HepG2 (cell line): Measurements from ENCODE around the gene KAZN. TPM values are rescaled to one million over a fixed set of nuclear protein-coding genes. Genes with fewer than 3 reads are reported as not detected.
A peak's percentile ranks its signal among the peaks of the same experiment; 100 is the strongest.

Experiments
- DR1 ChIP-seq: sonication (generic); formaldehyde crosslinking; IDR thresholded peaks from 2 replicates; pipeline ENCODE4 v1.8.0; 2021; ENCODE audit warnings: mild to moderate bottlenecking, missing genetic modification reagents, inconsistent platforms
- FOXO1 ChIP-seq: sonication (generic); formaldehyde crosslinking; IDR thresholded peaks from 2 replicates; pipeline ENCODE4 v1.4.0; 2020; ENCODE audit warnings: missing genetic modification reagents
- GLI4 ChIP-seq: sonication (generic); formaldehyde crosslinking; IDR thresholded peaks from 2 replicates; pipeline ENCODE4 v1.5.1; 2020; ENCODE audit warnings: missing genetic modification reagents, mild to moderate bottlenecking, moderate library complexity, borderline replicate concordance
- KIAA2018 ChIP-seq: sonication (generic); formaldehyde crosslinking; IDR thresholded peaks from 2 replicates; pipeline ENCODE4 v1.5.0; 2020; ENCODE audit warnings: mild to moderate bottlenecking, missing genetic modification reagents, borderline replicate concordance
- LCORL ChIP-seq, 2 experiments: fragments of 450-650 bp in 1 of 2; sonication (generic) in 1 of 2; formaldehyde crosslinking in 1 of 2; IDR thresholded peaks; 2 replicates each; pipeline versions ENCODE4 v1.5.0 to v1.6.1; 2017 to 2020; ENCODE audit warnings: antibody characterized with exemption in 1 of 2, missing genetic modification reagents in 1 of 2
- MZF1 ChIP-seq: sonication (generic); formaldehyde crosslinking; IDR thresholded peaks from 2 replicates; pipeline ENCODE4 v1.8.1; 2023; ENCODE audit warnings: mild to moderate bottlenecking, missing genetic modification reagents, borderline replicate concordance
- SIN3A ChIP-seq: IDR thresholded peaks from 2 replicates; pipeline ENCODE4 v1.6.1; 2011; ENCODE audit warnings: low read depth, mild to moderate bottlenecking, control low read depth, low read length, borderline replicate concordance
- SP1 ChIP-seq, 2 experiments: fragments of 450-650 bp in 1 of 2; sonication (generic) in 1 of 2; formaldehyde crosslinking in 1 of 2; IDR thresholded peaks; 2 replicates each; pipeline versions ENCODE4 v1.4.0 to v1.6.1; 2016 to 2020; ENCODE audit warnings: missing genetic modification reagents in 1 of 2
- ZNF296 ChIP-seq: sonication (generic); formaldehyde crosslinking; conservative IDR thresholded peaks from 2 replicates; pipeline ENCODE4 v1.5.0; 2020; ENCODE audit warnings: mild to moderate bottlenecking, missing genetic modification reagents
- ZSCAN5A ChIP-seq: sonication (generic); formaldehyde crosslinking; IDR thresholded peaks from 2 replicates; pipeline ENCODE4 v1.8.0; 2022; ENCODE audit warnings: mild to moderate bottlenecking, missing genetic modification reagents, borderline replicate concordance
- polyA plus RNA-seq, 8 experiments: library from polyadenylated mRNA; depleted of rRNA in 3 of 8; stranded (reverse) in 7 of 8; unstranded in 1 of 8; fragments of >200 nt; fragmentation: Illumina TruSeq in 4 of 8; extraction: Trizol in 4 of 8; gene quantifications; 2 replicates each; pipeline versions ENCODE4 v1.2.1 to v1.2.3, GENCODE V29; 2011 to 2016; ENCODE audit warnings: low read depth in 4 of 8, missing spikeins in 1 of 8, mixed read lengths in 1 of 8; ENCODE audit not compliant: insufficient read depth in 1 of 8
- total RNA-seq, 5 experiments: library from RNA; depleted of rRNA; stranded (reverse); fragments of >200 nt; fragmentation: Illumina TruSeq; extraction: Trizol; gene quantifications; 2 replicates each; pipeline ENCODE4 v1.2.3, GENCODE V29; 2016; ENCODE audit warnings: low read depth in 1 of 5
- TF ChIP-seq, protein P1 (sequence below): sonication (generic); formaldehyde crosslinking; IDR thresholded peaks from 2 replicates; pipeline ENCODE4 v1.4.0; 2020; ENCODE audit warnings: mild to moderate bottlenecking, missing genetic modification reagents
- TF ChIP-seq, protein P2 (sequence below): sonication (generic); formaldehyde crosslinking; IDR thresholded peaks from 2 replicates; pipeline ENCODE4 v1.4.0; 2020; ENCODE audit warnings: missing genetic modification reagents
- TF ChIP-seq, protein P3 (sequence below): sonication (generic); formaldehyde crosslinking; IDR thresholded peaks from 2 replicates; pipeline ENCODE4 v1.8.0; 2022; ENCODE audit warnings: mild to moderate bottlenecking, missing genetic modification reagents, moderate library complexity
- TF ChIP-seq, protein P4 (sequence below): IDR thresholded peaks from 2 replicates; pipeline ENCODE4 v1.6.1; 2012; ENCODE audit warnings: low read depth, low read length, improper control_type of control experiment

Gene KAZN
- total and polyA plus RNA-seq, 2 of the 13 experiments (the other 11 are each of a cell fraction or from before 2014, with no cell fraction given), result 10.4 to 13.5 TPM

DNA sequence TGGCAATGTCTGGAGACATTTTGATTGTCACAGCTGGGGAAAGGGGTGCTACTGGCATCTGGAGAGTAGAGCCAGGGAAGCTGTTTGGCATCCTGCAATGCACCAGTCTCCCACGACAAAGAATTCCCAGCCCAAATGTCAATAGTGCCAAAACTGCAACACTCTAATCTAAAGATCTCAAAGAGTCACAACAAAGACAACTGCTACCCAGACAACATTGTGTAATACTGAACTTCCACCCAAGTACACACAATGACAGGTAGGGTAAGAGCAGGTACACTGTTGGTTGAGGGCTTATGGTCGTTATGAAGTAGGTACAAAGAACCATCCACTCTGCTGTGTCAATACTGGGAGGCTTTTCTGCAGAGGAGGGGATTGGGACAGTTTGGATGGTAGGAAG is 546.8 kb downstream of the KAZN start (continued):
- no peak for TF ChIP-seq KIAA2018 (CRISPR knock-in tag)
- TF ChIP-seq GLI4 (CRISPR knock-in tag), result no peak
- TF ChIP-seq, protein P1, sequence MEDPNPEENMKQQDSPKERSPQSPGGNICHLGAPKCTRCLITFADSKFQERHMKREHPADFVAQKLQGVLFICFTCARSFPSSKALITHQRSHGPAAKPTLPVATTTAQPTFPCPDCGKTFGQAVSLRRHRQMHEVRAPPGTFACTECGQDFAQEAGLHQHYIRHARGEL (CRISPR knock-in tag), result no peak
- TF ChIP-seq FOXO1, result peak; percentile 88
- TF ChIP-seq SIN3A, result no peak
- TF ChIP-seq SP1 (IDR thresholded peaks at IDR 0.05), result no peak
- TF ChIP-seq SP1 (CRISPR knock-in tag; IDR thresholded peaks at IDR 0.05), result no peak
- TF ChIP-seq, protein P2, sequence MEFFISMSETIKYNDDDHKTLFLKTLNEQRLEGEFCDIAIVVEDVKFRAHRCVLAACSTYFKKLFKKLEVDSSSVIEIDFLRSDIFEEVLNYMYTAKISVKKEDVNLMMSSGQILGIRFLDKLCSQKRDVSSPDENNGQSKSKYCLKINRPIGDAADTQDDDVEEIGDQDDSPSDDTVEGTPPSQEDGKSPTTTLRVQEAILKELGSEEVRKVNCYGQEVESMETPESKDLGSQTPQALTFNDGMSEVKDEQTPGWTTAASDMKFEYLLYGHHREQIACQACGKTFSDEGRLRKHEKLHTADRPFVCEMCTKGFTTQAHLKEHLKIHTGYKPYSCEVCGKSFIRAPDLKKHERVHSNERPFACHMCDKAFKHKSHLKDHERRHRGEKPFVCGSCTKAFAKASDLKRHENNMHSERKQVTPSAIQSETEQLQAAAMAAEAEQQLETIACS (CRISPR knock-in tag), result no peak
- no peak for TF ChIP-seq ZNF296
- no peak for TF ChIP-seq MZF1 (CRISPR knock-in tag)
- TF ChIP-seq, protein P3, sequence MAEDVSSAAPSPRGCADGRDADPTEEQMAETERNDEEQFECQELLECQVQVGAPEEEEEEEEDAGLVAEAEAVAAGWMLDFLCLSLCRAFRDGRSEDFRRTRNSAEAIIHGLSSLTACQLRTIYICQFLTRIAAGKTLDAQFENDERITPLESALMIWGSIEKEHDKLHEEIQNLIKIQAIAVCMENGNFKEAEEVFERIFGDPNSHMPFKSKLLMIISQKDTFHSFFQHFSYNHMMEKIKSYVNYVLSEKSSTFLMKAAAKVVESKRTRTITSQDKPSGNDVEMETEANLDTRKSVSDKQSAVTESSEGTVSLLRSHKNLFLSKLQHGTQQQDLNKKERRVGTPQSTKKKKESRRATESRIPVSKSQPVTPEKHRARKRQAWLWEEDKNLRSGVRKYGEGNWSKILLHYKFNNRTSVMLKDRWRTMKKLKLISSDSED (CRISPR knock-in tag), result no peak
- 0 out of 2 replicates have a peak, but pooled peaks have one; percentile 21 for TF ChIP-seq LCORL (IDR thresholded peaks at IDR 0.05)
- TF ChIP-seq LCORL (CRISPR knock-in tag; IDR thresholded peaks at IDR 0.05), result peak; percentile 93
- TF ChIP-seq DR1 (CRISPR knock-in tag), result no peak
- TF ChIP-seq, protein P4, sequence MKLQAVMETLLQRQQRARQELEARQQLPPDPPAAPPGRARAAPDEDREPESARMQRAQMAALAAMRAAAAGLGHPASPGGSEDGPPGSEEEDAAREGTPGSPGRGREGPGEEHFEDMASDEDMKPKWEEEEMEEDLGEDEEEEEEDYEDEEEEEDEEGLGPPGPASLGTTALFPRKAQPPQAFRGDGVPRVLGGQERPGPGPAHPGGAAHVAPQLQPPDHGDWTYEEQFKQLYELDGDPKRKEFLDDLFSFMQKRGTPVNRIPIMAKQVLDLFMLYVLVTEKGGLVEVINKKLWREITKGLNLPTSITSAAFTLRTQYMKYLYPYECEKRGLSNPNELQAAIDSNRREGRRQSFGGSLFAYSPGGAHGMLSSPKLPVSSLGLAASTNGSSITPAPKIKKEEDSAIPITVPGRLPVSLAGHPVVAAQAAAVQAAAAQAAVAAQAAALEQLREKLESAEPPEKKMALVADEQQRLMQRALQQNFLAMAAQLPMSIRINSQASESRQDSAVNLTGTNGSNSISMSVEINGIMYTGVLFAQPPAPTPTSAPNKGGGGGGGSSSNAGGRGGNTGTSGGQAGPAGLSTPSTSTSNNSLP, result no peak
- no peak for TF ChIP-seq ZSCAN5A (CRISPR knock-in tag)
